ENCODE data around the gene HSD11B2. TPM values are rescaled to one million over a fixed set of nuclear protein-coding genes. Genes with fewer than 3 reads are reported as not detected.

HSD11B2 gene
- 1 to 10 TPM in 1 of 2 experiments, under 1 TPM in 1; 0.71 to 1.3 TPM for total RNA-seq

DNA sequence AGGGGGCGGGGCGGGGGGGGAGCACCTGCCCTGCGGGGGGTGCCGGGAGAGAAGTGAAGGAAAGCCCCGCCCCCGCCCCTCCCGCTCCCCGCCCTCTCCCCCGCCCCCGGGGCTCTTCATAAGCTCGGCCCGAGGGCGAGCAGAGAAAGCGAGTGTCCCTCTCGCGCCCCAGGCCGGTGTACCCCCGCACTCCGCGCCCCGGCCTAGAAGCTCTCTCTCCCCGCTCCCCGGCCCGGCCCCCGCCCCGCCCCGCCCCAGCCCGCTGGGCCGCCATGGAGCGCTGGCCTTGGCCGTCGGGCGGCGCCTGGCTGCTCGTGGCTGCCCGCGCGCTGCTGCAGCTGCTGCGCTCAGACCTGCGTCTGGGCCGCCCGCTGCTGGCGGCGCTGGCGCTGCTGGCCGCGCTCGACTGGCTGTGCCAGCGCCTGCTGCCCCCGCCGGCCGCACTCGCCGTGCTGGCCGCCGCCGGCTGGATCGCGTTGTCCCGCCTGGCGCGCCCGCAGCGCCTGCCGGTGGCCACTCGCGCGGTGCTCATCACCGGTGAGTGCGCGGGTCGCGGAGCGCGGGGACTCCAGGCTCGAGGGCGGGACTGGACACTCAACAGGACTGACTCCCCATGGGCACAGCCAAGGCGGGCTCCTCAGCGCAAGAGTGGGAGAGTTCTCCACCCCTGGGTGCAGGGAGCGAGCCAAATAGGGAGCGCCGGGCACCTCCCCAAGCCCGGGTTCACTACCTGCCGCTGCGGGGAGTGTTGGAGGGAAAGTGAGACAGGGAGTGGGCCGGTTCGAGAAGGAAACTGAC is at the start of gene HSD11B2:
Gene HSD11B2, plus strand, starts transcription at position 145 of the 798 bp plus-strand sequence. Its CDS starts 128 bp downstream, at position 273.
- peaks cover 10% of the 10 kb centered on the region for H3K4me1 Mint-ChIP-seq (ENCODE audit: low read depth)
- H3K36me3 Mint-ChIP-seq: no peaks in the 10 kb centered on the region
- H3K27ac Mint-ChIP-seq: no peak within 1 kb of the TSS
- no peaks in the 10 kb centered on the region for H3K9me3 Mint-ChIP-seq
- POLR2A ChIA-PET: interaction anchor here (0.5 to 1.8 kb wide), 2 partner anchors 15 to 19 kb away, joined by 3 to 4 read pairs; partner anchors contain the start of gene ZDHHC1
- CTCF ChIA-PET: interaction anchor here (1.0 to 1.5 kb wide), 7 partner anchors 8 to 183 kb away, joined by 3 to 6 read pairs (median 4); partner anchors contain the start of gene FHOD1
- peak; percentile 36 for DNase-seq
- H3K27me3 Mint-ChIP-seq: peaks cover 28% of the 10 kb centered on the region
- intact Hi-C loops (cut with micrococcal nuclease): no loop called here
- peak within 1 kb of the TSS; percentile 67 for H3K4me3 Mint-ChIP-seq

DNA sequence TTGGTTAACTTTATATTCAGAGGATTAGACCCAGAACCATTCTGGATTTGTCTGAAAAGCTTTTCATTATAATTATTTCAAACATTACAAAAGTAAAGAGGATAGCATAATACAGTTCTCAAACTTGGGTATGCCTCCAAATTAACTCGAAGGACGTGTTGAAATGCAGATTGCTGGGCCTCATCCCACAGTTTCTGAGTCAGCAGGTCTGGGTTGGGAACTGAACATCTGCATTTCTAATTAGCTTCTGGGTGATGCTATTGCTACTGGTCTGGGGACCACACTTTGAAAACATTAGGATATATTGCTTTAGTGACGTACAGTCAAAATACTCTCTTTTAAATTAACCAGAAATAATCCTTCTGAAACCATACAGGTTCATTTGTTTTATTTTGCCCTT is 47.6 kb upstream of the HSD11B2 start:
- H3K27me3 Mint-ChIP-seq: no peaks in the 10 kb centered on the region
- peaks cover 13% of the 10 kb centered on the region for H3K4me1 Mint-ChIP-seq (ENCODE audit: low read depth)
- intact Hi-C loops (cut with micrococcal nuclease): no loop called here
- H3K27ac Mint-ChIP-seq: no peak overlapping the region
- ChIA-PET CTCF (interaction anchor here (1.5 kb wide), 1 partner anchor 16 kb away, joined by 3 read pairs; no protein-coding TSS in a partner anchor), POLR2A (no interaction called here)
- H3K4me3 Mint-ChIP-seq: no peak overlapping the region
- no peaks in the 10 kb centered on the region for H3K9me3 Mint-ChIP-seq
- DNase-seq: no peak
- H3K36me3 Mint-ChIP-seq: no peaks in the 10 kb centered on the region

DNA sequence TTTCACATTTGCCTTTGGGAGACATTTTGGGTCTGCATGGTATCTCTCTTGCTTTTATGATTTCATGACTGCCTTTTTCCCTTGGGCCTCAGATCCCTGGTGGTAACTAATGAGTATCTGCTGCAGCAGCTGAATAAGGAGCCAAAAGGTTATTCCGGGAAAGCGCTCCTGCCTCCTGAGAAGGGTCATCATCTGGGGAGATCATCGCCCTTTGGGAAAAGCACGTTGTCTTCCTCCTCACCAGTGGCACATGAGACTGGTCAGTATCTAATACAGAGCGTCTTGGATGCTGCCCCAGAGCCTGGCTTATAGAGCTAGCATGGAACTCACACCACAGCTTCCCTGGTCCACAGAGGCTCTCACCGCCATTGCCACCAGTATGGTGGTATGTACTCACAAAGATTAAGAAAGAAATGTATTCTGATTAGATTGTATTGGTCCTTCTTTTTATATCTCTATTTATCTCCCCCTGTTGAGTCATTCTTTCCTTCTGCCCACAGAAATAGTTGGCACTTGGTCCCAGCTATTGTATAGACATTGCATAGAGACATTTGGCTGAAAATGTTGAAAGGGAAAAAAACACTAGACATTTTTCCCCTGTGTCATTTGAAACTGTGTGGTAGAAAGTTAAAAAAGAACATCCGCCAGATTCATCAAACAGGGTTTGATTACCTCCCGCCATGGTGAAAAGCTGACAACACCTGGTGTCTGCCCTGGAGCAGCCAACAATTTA is 46.0 kb upstream of the HSD11B2 start:
- no peak overlapping the region for H3K27ac Mint-ChIP-seq
- POLR2A ChIA-PET: no interaction called here
- H3K4me3 Mint-ChIP-seq: no peak overlapping the region
- CTCF ChIA-PET: interaction anchor here (0.6 to 1.2 kb wide), 2 partner anchors 15 to 36 kb away, joined by 3 to 5 read pairs; no protein-coding TSS in a partner anchor
- DNase-seq: no peak
- H3K4me1 Mint-ChIP-seq (ENCODE audit: low read depth): peaks cover 13% of the 10 kb centered on the region
- H3K27me3 Mint-ChIP-seq: no peaks in the 10 kb centered on the region
- no peaks in the 10 kb centered on the region for H3K9me3 Mint-ChIP-seq
- intact Hi-C loops (cut with micrococcal nuclease): no loop called here
- no peaks in the 10 kb centered on the region for H3K36me3 Mint-ChIP-seq

DNA sequence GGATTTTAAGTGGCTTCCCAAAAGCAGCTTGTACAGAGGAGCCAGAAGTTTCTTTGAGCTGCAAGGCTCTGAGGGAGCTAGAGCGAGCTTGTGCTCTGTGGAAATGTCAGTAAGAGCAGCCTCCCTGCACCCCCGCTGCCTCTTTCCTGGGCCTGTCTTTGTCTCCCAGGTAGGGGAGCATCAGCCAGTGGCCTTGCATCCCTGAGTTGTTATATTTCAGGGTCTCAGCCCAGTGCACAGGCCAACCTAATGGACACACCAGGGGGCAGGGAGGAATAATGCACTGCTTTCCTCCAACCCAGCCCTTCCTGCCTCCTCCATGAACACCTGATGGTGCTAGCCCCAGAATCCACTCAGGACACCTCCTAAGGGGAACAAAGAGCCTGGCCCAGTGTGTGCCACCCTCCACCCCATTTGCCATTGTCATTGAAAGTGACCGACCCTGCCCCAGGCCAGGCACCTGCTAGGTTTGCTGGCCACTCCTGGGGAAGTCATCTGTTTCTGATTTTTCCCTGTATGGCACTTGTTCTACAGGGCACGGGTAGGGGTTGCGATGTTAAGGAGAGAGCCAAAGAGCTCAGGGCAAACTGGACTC is 44.0 kb upstream of the HSD11B2 start:
- DNase-seq: no peak
- ChIA-PET CTCF (interaction anchor here (0.6 to 2.6 kb wide), 4 partner anchors 13 to 41 kb away, joined by 3 to 9 read pairs (median 4); no protein-coding TSS in a partner anchor), POLR2A (no interaction called here)
- Mint-ChIP-seq H3K27me3 (no peaks in the 10 kb centered on the region), H3K4me3 (no peak overlapping the region), H3K36me3 (no peaks in the 10 kb centered on the region), H3K4me1 (ENCODE audit: low read depth) (peaks cover 13% of the 10 kb centered on the region), H3K27ac (no peak overlapping the region), H3K9me3 (no peaks in the 10 kb centered on the region)
- intact Hi-C loops (cut with micrococcal nuclease): no loop called here

GRCh38 chr16:67387479-67388079 is 43.3 kb upstream of the HSD11B2 start:
- intact Hi-C loops (cut with micrococcal nuclease): no loop called here
- POLR2A ChIA-PET: interaction anchor here (0.6 kb wide), 1 partner anchor 93 kb away, joined by 4 read pairs; no protein-coding TSS in a partner anchor
- H3K36me3 Mint-ChIP-seq: no peaks in the 10 kb centered on the region

GRCh38 chr16:67388191-67388590 is 42.7 kb upstream of the HSD11B2 start:
- no peaks in the 10 kb centered on the region for H3K36me3 Mint-ChIP-seq
- no peak overlapping the region for H3K4me3 Mint-ChIP-seq
- peaks cover 6% of the 10 kb centered on the region for H3K27me3 Mint-ChIP-seq
- H3K9me3 Mint-ChIP-seq: no peaks in the 10 kb centered on the region
- DNase-seq: no peak
- intact Hi-C loops (cut with micrococcal nuclease): no loop called here
- ChIA-PET POLR2A (interaction anchor here (0.6 kb wide), 1 partner anchor 94 kb away, joined by 4 read pairs; no protein-coding TSS in a partner anchor), CTCF (interaction anchor here (1.7 to 2.6 kb wide), 2 partner anchors 12 to 40 kb away, joined by 4 to 9 read pairs; no protein-coding TSS in a partner anchor)
- no peak overlapping the region for H3K27ac Mint-ChIP-seq
- peaks cover 13% of the 10 kb centered on the region for H3K4me1 Mint-ChIP-seq (ENCODE audit: low read depth)

More at GRCh38 chr16:67387479-67388079, 43.3 kb upstream of the HSD11B2 start:
- H3K4me1 Mint-ChIP-seq (ENCODE audit: low read depth): peaks cover 13% of the 10 kb centered on the region
- H3K27ac Mint-ChIP-seq: no peak overlapping the region
- CTCF ChIA-PET: interaction anchor here (0.6 to 2.6 kb wide), 3 partner anchors 12 to 40 kb away, joined by 3 to 9 read pairs (median 4); no protein-coding TSS in a partner anchor
- H3K4me3 Mint-ChIP-seq: no peak overlapping the region
- H3K9me3 Mint-ChIP-seq: no peaks in the 10 kb centered on the region
- peaks cover 3% of the 10 kb centered on the region for H3K27me3 Mint-ChIP-seq
- no peak for DNase-seq

- Mint-ChIP-seq H3K27ac (no peak overlapping the region), H3K4me1 (ENCODE audit: low read depth) (peaks cover 13% of the 10 kb centered on the region), H3K36me3 (no peaks in the 10 kb centered on the region), H3K4me3 (no peak overlapping the region), H3K9me3 (no peaks in the 10 kb centered on the region), H3K27me3 (peaks cover 7% of the 10 kb centered on the region)
- intact Hi-C loops (cut with micrococcal nuclease): no loop called here
- DNase-seq: no peak
- CTCF ChIA-PET: interaction anchor here (2.6 kb wide), 1 partner anchor 11 kb away, joined by 9 read pairs; no protein-coding TSS in a partner anchor
- POLR2A ChIA-PET: no interaction called here
Measured at GRCh38 chr16:67388591-67388990, 42.3 kb upstream of the HSD11B2 start.

DNA sequence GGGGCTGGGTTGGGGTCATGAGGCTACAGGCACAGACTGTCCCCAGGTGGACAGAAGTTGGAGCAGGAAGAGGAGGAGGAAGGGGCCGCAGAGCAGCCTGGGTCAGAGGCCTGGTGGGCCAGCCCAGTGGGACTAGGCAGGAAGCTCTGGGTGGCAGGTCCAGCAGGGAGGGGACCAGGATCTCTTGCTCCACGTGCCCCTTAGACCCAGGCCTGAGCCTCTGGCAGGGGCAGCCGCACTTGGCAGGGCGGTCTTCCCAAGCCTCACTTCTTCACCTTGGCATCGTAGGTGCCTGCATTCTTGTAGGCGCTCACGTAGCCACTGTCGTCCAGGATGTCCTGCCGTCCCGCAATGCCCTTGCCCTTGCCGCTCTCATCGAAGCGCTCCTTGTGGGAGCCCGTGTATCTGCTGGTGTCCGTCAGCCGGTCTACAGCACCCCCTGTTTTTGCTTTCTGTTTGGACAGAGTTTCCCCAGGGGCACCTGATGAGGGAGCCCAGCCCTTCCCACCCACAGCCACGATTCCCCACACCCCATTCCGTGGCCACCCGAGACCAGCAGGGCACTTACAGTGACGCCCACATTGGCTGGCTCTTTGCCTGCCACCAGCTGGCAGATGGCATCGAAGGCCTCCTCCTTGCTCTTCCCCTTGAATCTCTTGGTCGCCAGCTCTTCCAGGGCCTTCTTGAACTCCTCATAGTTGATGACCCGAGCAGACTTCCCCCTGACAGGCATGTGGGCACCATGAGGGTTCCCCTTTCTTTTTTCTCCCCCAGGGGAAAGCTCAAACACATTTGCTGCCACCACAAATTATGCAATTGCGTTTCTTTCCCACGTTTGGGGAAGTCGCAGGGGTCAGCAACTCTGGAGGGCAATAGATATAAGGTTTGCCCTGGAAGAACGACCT is 40.8 kb upstream of the HSD11B2 start:
- POLR2A ChIA-PET: no interaction called here
- intact Hi-C loops (cut with micrococcal nuclease): no loop called here
- Mint-ChIP-seq H3K27me3 (peaks cover 18% of the 10 kb centered on the region), H3K4me3 (no peak overlapping the region), H3K9me3 (no peaks in the 10 kb centered on the region), H3K4me1 (ENCODE audit: low read depth) (peaks cover 12% of the 10 kb centered on the region), H3K27ac (no peak overlapping the region), H3K36me3 (no peaks in the 10 kb centered on the region)
- CTCF ChIA-PET: interaction anchor here (1.0 to 2.0 kb wide), 2 partner anchors 44 to 129 kb away, joined by 4 read pairs; no protein-coding TSS in a partner anchor
- DNase-seq: no peak

DNA sequence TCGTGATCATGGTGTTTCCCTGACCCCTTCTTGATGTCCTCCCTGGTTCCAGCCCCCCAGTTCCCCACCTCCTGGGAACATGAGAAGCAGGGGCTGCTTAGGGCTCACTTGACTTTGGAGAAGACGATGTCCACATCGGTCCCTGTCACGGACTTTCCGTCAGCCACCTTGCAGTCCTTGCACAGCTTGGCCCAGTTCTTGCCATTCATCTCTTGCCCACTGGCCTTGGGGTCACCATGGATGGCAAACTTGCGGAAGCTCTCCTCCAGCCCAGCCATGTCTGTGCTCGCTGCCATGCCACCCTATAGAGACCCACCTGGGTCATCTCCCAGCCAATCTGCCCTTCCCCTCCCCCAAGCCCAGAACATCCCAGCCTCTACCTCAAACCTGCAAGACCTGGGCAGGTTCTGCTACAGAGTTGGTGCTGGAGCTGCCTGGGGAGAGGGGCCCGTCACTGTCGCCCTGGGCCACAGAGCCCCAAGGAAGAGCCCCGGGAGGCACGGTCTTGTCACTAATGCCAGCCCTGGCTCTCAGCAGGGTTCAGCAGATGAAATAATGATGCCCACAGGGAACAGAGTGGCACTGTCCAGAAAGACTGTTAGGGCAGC is 40.0 kb upstream of the HSD11B2 start:
- H3K4me1 Mint-ChIP-seq (ENCODE audit: low read depth): peaks cover 5% of the 10 kb centered on the region
- peaks cover 26% of the 10 kb centered on the region for H3K27me3 Mint-ChIP-seq
- DNase-seq: no peak
- CTCF ChIA-PET: interaction anchor here (1.0 to 2.0 kb wide), 2 partner anchors 44 to 130 kb away, joined by 4 read pairs; no protein-coding TSS in a partner anchor
- intact Hi-C loops (cut with micrococcal nuclease): no loop called here
- H3K9me3 Mint-ChIP-seq: no peaks in the 10 kb centered on the region
- no peaks in the 10 kb centered on the region for H3K36me3 Mint-ChIP-seq
- POLR2A ChIA-PET: interaction anchor here (0.9 to 1.0 kb wide), 2 partner anchors 9 to 21 kb away, joined by 3 to 4 read pairs; no protein-coding TSS in a partner anchor
- no peak overlapping the region for H3K27ac Mint-ChIP-seq
- H3K4me3 Mint-ChIP-seq: no peak overlapping the region

All from activated CD4-positive, alpha-beta memory T cell treated with anti-CD3 and anti-CD28 coated beads for 36 hours (primary cell).